NB4 (cell line): Measurements from ENCODE around the gene KRTAP10-1.

Source experiments
- DNase-seq: peaks from one replicate; pipeline ENCODE4 v3.0.0; 2010; ENCODE audit warnings: low read depth
- H3K4me3 ChIP-seq: one replicate; pipeline ENCODE4 v1.5.1; 2011; ENCODE audit warnings: mild to moderate bottlenecking, low read depth, low read length, moderate library complexity
- MAX ChIP-seq: IDR thresholded peaks from 2 replicates; pipeline ENCODE4 v1.6.1; 2011; ENCODE audit warnings: low read depth, low read length
- MYC ChIP-seq: IDR thresholded peaks from 2 replicates; pipeline ENCODE4 v1.6.1; 2011; ENCODE audit warnings: low read depth, low read length
- POLR2A ChIP-seq: IDR thresholded peaks from 2 replicates; pipeline ENCODE4 v1.6.1; 2011; ENCODE audit warnings: mild to moderate bottlenecking; ENCODE audit not compliant: insufficient read length; ENCODE audit errors: extremely low read depth
- TF ChIP-seq, protein P1 (sequence below): IDR thresholded peaks from one replicate; pipeline ENCODE4 v1.5.1; 2012; ENCODE audit warnings: low read depth, low read length

The KRTAP10-1 gene

DNA sequence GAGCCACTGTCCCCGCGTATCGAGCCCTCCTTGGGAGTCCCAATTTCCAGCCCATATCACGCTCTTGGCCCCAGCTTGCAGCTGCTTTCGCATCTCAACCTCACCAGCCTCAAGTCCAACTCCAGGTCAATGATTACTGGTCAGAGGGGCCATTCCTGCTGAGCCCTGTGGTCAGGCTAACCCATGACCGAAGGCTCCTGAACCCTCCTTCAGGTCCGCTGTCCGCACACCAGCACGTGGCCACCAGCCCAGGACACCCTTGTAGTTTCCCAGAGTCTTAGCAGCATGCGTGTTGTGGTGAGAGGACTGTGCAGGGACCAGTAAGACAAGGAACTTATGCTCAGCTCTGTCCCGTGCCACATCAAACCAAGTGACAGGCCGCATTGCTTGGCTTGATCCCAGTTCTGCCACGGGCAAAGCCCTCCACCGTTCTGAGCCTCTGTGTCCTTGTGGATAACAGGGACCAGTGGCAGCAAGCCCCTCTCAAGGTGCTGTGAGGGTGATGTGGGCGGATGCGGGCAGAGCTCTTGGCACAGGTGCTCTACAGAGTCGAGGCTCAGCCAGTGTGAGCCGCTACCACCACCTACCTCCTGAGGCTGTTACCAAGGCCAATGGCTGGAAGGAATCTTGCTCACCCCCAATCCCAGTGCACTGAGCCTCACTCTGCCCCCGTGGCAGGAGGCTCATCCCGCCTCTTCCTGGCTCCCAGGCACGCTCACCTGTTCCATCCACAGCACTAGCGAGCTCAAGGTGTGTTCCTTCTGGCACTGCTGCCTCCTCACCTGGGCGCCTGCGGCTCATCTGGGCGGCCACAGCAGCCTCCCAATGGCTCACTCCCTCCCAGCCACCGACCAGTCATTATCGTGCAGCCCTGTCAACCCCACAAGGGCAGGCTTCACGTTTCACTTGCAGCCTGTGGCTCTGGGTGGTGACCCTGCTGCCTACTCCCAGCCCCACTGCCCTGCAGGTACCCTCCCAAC lies 20.4 kb downstream of the KRTAP10-1 start:
- no peak overlapping the region for H3K4me3 ChIP-seq
- DNase-seq = no peak
- TF ChIP-seq POLR2A (no peak), MAX (no peak), MYC (no peak)
- TF ChIP-seq, protein P1, sequence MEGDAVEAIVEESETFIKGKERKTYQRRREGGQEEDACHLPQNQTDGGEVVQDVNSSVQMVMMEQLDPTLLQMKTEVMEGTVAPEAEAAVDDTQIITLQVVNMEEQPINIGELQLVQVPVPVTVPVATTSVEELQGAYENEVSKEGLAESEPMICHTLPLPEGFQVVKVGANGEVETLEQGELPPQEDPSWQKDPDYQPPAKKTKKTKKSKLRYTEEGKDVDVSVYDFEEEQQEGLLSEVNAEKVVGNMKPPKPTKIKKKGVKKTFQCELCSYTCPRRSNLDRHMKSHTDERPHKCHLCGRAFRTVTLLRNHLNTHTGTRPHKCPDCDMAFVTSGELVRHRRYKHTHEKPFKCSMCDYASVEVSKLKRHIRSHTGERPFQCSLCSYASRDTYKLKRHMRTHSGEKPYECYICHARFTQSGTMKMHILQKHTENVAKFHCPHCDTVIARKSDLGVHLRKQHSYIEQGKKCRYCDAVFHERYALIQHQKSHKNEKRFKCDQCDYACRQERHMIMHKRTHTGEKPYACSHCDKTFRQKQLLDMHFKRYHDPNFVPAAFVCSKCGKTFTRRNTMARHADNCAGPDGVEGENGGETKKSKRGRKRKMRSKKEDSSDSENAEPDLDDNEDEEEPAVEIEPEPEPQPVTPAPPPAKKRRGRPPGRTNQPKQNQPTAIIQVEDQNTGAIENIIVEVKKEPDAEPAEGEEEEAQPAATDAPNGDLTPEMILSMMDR = no peak

DNA sequence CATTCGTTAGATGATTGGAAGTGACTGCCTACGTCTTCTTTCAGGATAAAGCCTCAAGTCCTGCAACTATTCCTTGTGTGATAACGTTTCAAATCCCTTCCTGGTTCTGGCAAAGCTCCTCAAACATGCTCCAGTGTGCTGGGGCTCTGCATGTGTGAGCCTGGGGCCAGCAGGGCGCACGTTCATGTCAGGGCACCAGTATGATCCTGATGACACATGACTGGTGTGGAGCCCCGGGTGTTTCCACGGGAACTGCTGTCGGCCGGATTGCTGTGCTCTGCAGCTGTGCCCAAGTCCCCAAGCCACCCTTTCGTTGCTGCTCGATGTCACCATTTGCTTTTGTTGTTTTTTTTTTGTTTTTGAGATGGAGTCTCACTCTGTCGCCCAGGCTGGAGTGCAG lies 21.3 kb downstream of the KRTAP10-1 start:
- TF ChIP-seq MYC (no peak), POLR2A (no peak)
- TF ChIP-seq, protein P1 = no peak
- no peak for DNase-seq
- no peak overlapping the region for H3K4me3 ChIP-seq

GRCh38 chr21:44517175-44517899 lies 22.7 kb downstream of the KRTAP10-1 start:
- H3K4me3 ChIP-seq = no peak overlapping the region

DNA sequence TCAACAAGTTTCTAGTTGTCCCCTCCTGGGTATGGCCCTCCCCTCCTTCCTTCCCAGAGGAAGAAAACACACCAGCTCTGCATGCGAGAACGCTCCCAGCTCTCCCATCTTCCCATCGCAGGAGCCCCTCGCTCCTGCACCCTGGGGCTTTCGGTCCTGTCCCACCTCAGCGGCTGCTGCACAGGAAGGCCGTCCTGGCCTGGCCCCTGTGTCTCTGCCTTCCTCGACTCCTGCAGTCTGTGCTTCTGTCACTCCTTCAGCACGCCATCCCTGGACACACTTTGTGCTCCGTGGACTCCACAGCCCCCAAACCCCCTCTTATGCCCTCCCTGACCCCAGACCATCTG lies 23.2 kb downstream of the KRTAP10-1 start:
- no peak overlapping the region for H3K4me3 ChIP-seq
- DNase-seq = no peak
- TF ChIP-seq, protein P1 = no peak
- TF ChIP-seq POLR2A (no peak), MAX (no peak), MYC (no peak)

More at GRCh38 chr21:44517175-44517899, 22.7 kb downstream of the KRTAP10-1 start:
- peak; percentile 70 for TF ChIP-seq MAX
- TF ChIP-seq, protein P1 = no peak
- DNase-seq = peak; percentile 31

GRCh38 chr21:44516342-44516741 lies 23.7 kb downstream of the KRTAP10-1 start:
- no peak for TF ChIP-seq POLR2A
- no peak for TF ChIP-seq MAX
- TF ChIP-seq, protein P1 = no peak
- no peak for TF ChIP-seq MYC
- no peak for DNase-seq
- no peak overlapping the region for H3K4me3 ChIP-seq
